AG09309 (cell line): ENCODE results near the gene XK.

Experiments
- DNase-seq: peaks from one replicate; pipeline ENCODE4 v3.0.0-alpha.2; 2010; ENCODE audit warnings: low read depth
- H3K4me3 ChIP-seq: 2 replicates; pipeline ENCODE4 v1.5.1; 2011; ENCODE audit warnings: mild to moderate bottlenecking, low read depth, low read length, moderate library complexity; ENCODE audit not compliant: control insufficient read depth
- CTCF ChIP-seq: IDR thresholded peaks from 2 replicates; pipeline ENCODE4 v1.5.1; 2011; ENCODE audit warnings: mild to moderate bottlenecking, low read depth, low read length, inconsistent platforms; ENCODE audit not compliant: insufficient read depth, control insufficient read depth; ENCODE audit errors: missing control alignments

The XK gene

GRCh38 chrX:37662181-37662580 is 23.4 kb upstream of the XK start:
- no peak for TF ChIP-seq CTCF
- H3K4me3 ChIP-seq: no peak overlapping the region
- DNase-seq: no peak

- H3K4me3 ChIP-seq: no peak overlapping the region
- no peak for DNase-seq
- no peak for TF ChIP-seq CTCF
Observed at GRCh38 chrX:37666516-37666915, 19.1 kb upstream of the XK start.

DNA sequence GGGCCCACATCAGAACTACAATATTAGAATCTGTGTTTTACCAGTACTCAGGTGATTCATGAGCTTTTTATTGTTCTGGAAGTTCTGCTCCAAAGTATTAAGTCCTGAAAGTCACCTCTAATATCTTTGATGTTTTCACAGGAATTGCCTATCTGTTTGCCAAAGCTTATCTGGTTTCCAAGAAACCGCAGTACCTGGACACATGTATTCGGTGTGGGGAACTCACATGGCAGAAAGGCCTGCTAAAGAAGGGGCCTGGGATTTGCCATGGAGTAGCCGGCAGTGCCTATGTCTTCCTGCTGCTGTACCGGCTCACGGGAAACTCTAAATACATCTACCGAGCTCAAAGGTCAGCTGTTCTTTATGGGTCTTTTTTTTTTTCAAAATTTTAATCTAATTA is 18.4 kb upstream of the XK start:
- no peak for DNase-seq
- H3K4me3 ChIP-seq: no peak overlapping the region
- TF ChIP-seq CTCF: no peak

DNA sequence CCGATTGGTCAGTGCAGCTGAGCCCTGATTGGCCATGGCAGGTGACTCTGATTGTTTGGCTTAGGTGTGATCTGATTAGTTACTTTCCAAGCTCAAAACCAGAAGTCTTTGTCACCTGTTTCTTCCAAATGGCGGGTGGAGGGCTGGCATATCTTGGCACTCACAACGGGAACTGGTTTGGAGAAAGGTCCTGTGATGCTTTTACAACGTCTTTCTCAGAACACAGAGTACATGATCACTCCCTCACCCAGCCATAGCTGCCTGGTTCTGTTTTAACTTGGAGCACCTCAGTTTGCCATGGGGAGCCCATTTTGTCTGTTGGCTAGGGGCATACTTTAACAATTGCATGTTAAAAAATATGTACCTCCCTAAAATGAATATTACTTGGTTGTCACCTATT is 13.0 kb upstream of the XK start:
- no peak overlapping the region for H3K4me3 ChIP-seq
- no peak for TF ChIP-seq CTCF
- DNase-seq: no peak

- no peak for DNase-seq
- H3K4me3 ChIP-seq: no peak overlapping the region
- no peak for TF ChIP-seq CTCF
Observed at GRCh38 chrX:37676811-37677210, 8.8 kb upstream of the XK start.

GRCh38 chrX:37677243-37677642 is 8.3 kb upstream of the XK start:
- H3K4me3 ChIP-seq: no peak overlapping the region
- DNase-seq: no peak
- no peak for TF ChIP-seq CTCF

DNA sequence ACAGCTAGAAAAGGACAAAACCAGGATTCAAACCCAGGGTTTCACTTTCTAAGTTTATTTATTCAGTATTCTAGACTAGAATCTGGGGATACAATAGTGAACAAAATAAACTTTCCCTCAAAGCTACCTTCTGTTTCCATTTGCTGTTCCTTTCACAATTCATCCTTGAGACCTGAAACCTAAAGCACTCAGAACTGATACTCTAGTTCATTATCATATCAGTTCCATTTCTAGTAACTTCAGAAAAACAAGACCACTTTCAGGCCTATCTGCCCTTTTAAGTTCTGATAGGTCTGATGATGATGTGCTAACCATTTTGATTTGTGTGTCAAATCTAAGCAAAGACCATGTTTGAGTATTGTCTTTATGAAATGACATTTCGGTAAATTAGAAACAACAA is 7.8 kb upstream of the XK start:
- H3K4me3 ChIP-seq: no peak overlapping the region
- no peak for DNase-seq
- no peak for TF ChIP-seq CTCF
